Measurements from ENCODE around the gene OLFM1.

DNA sequence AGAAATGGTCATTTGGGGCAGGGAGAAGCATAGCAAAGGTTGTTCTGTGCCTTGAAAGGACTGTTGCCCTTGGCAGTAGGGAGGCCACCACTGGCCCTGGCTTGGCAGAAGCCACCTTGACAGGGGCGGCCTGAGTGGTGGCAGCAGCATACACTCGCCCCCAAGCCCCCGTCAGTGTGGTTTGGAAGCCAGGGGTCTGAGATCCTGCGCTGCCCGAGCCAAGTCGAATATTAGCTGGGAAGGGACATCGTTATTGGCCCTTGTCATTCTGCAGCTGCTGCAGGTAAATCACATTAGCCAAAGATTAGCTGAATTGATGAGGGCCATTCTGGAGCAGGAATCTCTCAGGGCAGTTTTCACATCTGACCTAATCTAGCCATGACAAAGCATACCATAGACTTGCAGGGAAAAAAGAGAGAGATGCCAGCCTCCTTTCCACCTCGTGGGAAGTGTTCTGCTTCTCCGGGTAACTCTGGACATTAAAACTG lies 9.0 kb downstream of the OLFM1 start:
- TF ChIP-seq, protein P1, sequence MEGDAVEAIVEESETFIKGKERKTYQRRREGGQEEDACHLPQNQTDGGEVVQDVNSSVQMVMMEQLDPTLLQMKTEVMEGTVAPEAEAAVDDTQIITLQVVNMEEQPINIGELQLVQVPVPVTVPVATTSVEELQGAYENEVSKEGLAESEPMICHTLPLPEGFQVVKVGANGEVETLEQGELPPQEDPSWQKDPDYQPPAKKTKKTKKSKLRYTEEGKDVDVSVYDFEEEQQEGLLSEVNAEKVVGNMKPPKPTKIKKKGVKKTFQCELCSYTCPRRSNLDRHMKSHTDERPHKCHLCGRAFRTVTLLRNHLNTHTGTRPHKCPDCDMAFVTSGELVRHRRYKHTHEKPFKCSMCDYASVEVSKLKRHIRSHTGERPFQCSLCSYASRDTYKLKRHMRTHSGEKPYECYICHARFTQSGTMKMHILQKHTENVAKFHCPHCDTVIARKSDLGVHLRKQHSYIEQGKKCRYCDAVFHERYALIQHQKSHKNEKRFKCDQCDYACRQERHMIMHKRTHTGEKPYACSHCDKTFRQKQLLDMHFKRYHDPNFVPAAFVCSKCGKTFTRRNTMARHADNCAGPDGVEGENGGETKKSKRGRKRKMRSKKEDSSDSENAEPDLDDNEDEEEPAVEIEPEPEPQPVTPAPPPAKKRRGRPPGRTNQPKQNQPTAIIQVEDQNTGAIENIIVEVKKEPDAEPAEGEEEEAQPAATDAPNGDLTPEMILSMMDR (IDR thresholded peaks at IDR 0.05; ENCODE audit: insufficient read depth, low read depth, low read length): no peak
- no peak for TF ChIP-seq EZH2 (IDR thresholded peaks at IDR 0.05; ENCODE audit: insufficient read depth, low read length)

Data from astrocyte (in vitro differentiated cells and primary cell).